GM13977 (cell line): ENCODE results near the gene FFAR1.

Experiments used
- DNase-seq: peaks from one replicate; pipeline ENCODE4 v3.0.0; 2012; ENCODE audit warnings: low spot score
- CTCF ChIP-seq: IDR thresholded peaks from 2 replicates; pipeline ENCODE4 v1.5.1; 2012; ENCODE audit warnings: mild to moderate bottlenecking, control low read depth; ENCODE audit not compliant: insufficient read depth; ENCODE audit errors: extremely low read depth, missing control alignments
- in situ Hi-C: fragments of 300-500 bp; cut with MboI; formaldehyde crosslinking; loops from one replicate; pipeline ENCODE4 v1.12.0; 2022; ENCODE audit warnings: low sequenced_read_pairs, low pct_unique_long_range_greater_than_20kb, mixed read lengths, inconsistent platforms; ENCODE audit not compliant: unreplicated experiment

The FFAR1 gene

DNA sequence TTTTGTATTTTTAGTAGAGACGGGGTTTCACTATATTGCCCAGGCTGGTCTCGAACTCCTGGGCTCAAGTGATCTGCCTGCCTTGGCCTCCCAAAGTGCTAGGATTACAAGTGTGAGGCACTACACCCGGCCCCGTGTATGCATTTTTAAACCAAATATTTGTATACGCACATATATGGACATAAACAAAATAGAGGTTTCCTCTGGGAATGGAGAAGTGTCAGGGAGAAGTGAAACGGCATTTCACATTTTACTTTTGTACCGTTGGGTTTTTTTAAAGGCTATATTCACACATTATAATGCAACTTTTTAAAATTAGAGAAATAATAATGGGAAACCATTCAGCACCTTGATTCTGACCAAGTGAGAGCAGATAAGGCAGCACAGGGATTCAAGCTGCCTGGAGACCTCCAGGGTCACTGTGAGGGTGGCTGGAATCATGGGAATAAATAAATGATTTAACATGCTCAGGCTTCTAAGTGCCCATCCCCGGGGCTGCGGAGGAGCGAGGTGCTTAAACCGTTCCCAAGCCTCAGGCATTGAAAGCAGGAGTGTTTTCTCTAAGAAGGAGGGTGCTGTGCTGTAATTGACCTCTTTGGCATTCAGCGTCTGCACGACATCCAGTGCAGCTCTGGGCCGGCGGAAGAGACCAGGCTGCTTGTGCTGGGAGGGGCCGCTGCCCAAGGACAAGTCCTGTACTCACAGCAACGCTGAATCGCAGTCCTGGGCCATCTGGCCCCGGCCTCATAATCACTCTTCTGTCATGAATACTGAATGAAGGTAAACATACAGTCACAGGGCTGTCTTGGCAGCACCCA lies 47.9 kb downstream of the FFAR1 start:
- no peak for TF ChIP-seq CTCF
- in situ Hi-C loops, result no loop called here
- no peak for DNase-seq

GRCh38 chr19:35396240-35396885 lies 48.7 kb downstream of the FFAR1 start:
- TF ChIP-seq CTCF, result no peak
- DNase-seq, result no peak
- in situ Hi-C loops, result no loop called here

DNA sequence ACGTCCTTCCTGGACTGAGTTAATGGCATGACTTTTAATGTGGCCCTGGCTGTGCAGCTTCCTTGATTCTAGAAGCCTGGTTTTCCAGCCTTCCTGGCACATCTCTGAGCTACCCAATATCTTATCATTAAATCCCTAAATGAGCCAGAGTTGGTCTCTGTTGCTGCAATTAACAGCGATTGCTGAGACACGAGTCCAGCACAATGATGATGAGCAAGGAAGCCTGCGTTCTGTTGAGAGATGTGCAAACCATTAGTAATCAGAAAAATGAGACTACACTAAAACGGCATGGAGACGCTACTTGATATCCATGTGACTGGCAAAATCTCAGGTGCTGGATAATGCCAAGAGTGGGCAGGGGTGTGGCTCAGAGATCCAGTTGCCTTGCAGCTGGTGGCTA lies 49.4 kb downstream of the FFAR1 start:
- DNase-seq, result no peak
- TF ChIP-seq CTCF, result no peak
- in situ Hi-C loops, result no loop called here
